ENCODE results near the gene TCP11L1. TPM values are rescaled to one million over a fixed set of nuclear protein-coding genes. Genes with fewer than 3 reads are reported as not detected.

Gene TCP11L1
- total and polyA plus RNA-seq, 2 donors (not counting 3 experiments of a cell fraction or from before 2014, with no cell fraction given) = 12.1 to 18.1 TPM

- DNase-seq (ENCODE audit: low read depth, low spot score) (no peak), FAIRE-seq (no peak)
- CTCF ChIA-PET = no interaction called here
- Histone ChIP-seq H3K9me1 (replicated peaks; ENCODE audit: control insufficient read depth, extremely low read depth, insufficient read depth, low read length) (no peaks in the 10 kb centered on the region), H3K79me2 (ENCODE audit: control insufficient read depth, insufficient read depth, low read length) (no peaks in the 10 kb centered on the region), H3K9ac (replicated peaks; ENCODE audit: extremely low read depth, insufficient read depth, low read length) (no peak overlapping the region), H3K4me3 (replicated peaks in 1 of 3; ENCODE audit: insufficient read depth in 1 of 3, low read depth in 1 of 3, low read length in 3 of 3) (no peak overlapping the region), H2AFZ (ENCODE audit: low read depth, low read length) (no peak overlapping the region), H3K4me2 (ENCODE audit: insufficient read depth, low read length) (no peak overlapping the region), H3K27me3 (ENCODE audit: control insufficient read depth in 2 of 2, insufficient read depth in 2 of 2, low read length in 2 of 2) (no peaks in the 10 kb centered on the region), H3K27ac (ENCODE audit: insufficient read depth, low read depth, low read length) (no peak overlapping the region), H4K20me1 (replicated peaks; ENCODE audit: control insufficient read depth, extremely low read depth, insufficient read depth, low read length) (no peaks in the 10 kb centered on the region), H3K4me1 (ENCODE audit: control insufficient read depth, extremely low read depth, insufficient read depth, low read length) (no peaks in the 10 kb centered on the region), H3K36me3 (ENCODE audit: control insufficient read depth in 2 of 2, extremely low read depth in 1 of 2, insufficient read depth in 2 of 2, low read length in 2 of 2) (peaks cover 8 to 9% of the 10 kb centered on the region in 2 experiments), H3K9me3 (replicated peaks; ENCODE audit: control insufficient read depth, insufficient read depth, low read length) (no peaks in the 10 kb centered on the region)
- dilution Hi-C loops (cut with MboI; ENCODE audit: extremely low pct_ligation_motif_present, low sequenced_read_pairs) = no loop called here
- no peak for TF ChIP-seq GATA2 (IDR thresholded peaks at IDR 0.05; ENCODE audit: insufficient read depth, insufficient read length, low read depth, low read length)
- TF ChIP-seq CTCF (IDR thresholded peaks at IDR 0.05; ENCODE audit: extremely low read depth in 1 of 2, insufficient read depth in 1 of 2, low read depth in 1 of 2, low read length in 2 of 2) = no peak
- no peak for TF ChIP-seq POLR2A (IDR thresholded peaks at IDR 0.05; ENCODE audit: low read depth, low read length)
- no peak for TF ChIP-seq POLR2AphosphoS5 (IDR thresholded peaks at IDR 0.05; ENCODE audit: insufficient read depth, low read depth, low read length)
- TF ChIP-seq, protein P1, sequence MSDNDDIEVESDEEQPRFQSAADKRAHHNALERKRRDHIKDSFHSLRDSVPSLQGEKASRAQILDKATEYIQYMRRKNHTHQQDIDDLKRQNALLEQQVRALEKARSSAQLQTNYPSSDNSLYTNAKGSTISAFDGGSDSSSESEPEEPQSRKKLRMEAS (IDR thresholded peaks at IDR 0.05; ENCODE audit: insufficient read depth, insufficient read length) = no peak
- no peak for TF ChIP-seq MYC (IDR thresholded peaks at IDR 0.05; ENCODE audit: low read depth, low read length)
- POLR2A ChIA-PET = no interaction called here
- intact Hi-C loops (cut with micrococcal nuclease) = no loop called here
- BruUV-seq (replicated peaks) = no TSS peak
Measured at GRCh38 chr11:33086017-33086416, 46.6 kb downstream of the TCP11L1 start.

- ChIA-PET POLR2A (no interaction called here), CTCF (interaction anchor here (0.9 to 1.1 kb wide), 3 partner anchors 8 to 252 kb away, joined by 3 to 4 read pairs (median 3); no protein-coding TSS in a partner anchor)
- peaks cover 3 to 6% of the 10 kb centered on the region in 2 experiments for H3K36me3 ChIP-seq (ENCODE audit: control insufficient read depth in 2 of 2, extremely low read depth in 1 of 2, insufficient read depth in 2 of 2, low read length in 2 of 2)
- no peak overlapping the region for H3K4me2 ChIP-seq (ENCODE audit: insufficient read depth, low read length)
- FAIRE-seq = no peak
- intact Hi-C loops (cut with micrococcal nuclease) (no loop called here), dilution Hi-C loops (cut with MboI; ENCODE audit: extremely low pct_ligation_motif_present, low sequenced_read_pairs) (no loop called here)
- H4K20me1 ChIP-seq (replicated peaks; ENCODE audit: control insufficient read depth, extremely low read depth, insufficient read depth, low read length) = no peaks in the 10 kb centered on the region
- no peaks in the 10 kb centered on the region for H3K27me3 ChIP-seq (ENCODE audit: control insufficient read depth in 2 of 2, insufficient read depth in 2 of 2, low read length in 2 of 2)
- H3K9me1 ChIP-seq (replicated peaks; ENCODE audit: control insufficient read depth, extremely low read depth, insufficient read depth, low read length) = no peaks in the 10 kb centered on the region
- H3K4me1 ChIP-seq (ENCODE audit: control insufficient read depth, extremely low read depth, insufficient read depth, low read length) = no peaks in the 10 kb centered on the region
- H3K27ac ChIP-seq (ENCODE audit: insufficient read depth, low read depth, low read length) = no peak overlapping the region
- no peaks in the 10 kb centered on the region for H3K9me3 ChIP-seq (replicated peaks; ENCODE audit: control insufficient read depth, insufficient read depth, low read length)
- TF ChIP-seq, protein P1 (IDR thresholded peaks at IDR 0.05; ENCODE audit: insufficient read depth, insufficient read length) = no peak
- TF ChIP-seq EZH2 (IDR thresholded peaks at IDR 0.05; ENCODE audit: borderline replicate concordance, low read depth, low read length, severe bottlenecking) = no peak
- no peak for TF ChIP-seq CTCF (IDR thresholded peaks at IDR 0.05; ENCODE audit: extremely low read depth in 1 of 2, insufficient read depth in 1 of 2, low read depth in 1 of 2, low read length in 2 of 2)
- no peak for TF ChIP-seq JUN (IDR thresholded peaks at IDR 0.05; ENCODE audit: borderline replicate concordance, insufficient read depth, insufficient read length, low read depth)
- TF ChIP-seq MYC (IDR thresholded peaks at IDR 0.05; ENCODE audit: low read depth, low read length) = no peak
- no peak for TF ChIP-seq GATA2 (IDR thresholded peaks at IDR 0.05; ENCODE audit: insufficient read depth, insufficient read length, low read depth, low read length)
- TF ChIP-seq POLR2AphosphoS5 (IDR thresholded peaks at IDR 0.05; ENCODE audit: insufficient read depth, low read depth, low read length) = no peak
- TF ChIP-seq POLR2A (IDR thresholded peaks at IDR 0.05; ENCODE audit: low read depth, low read length) = no peak
- no peak for TF ChIP-seq FOS (IDR thresholded peaks at IDR 0.05; ENCODE audit: borderline replicate concordance, insufficient read depth, low read length)
- no TSS peak for BruUV-seq (replicated peaks)
- H3K9ac ChIP-seq (replicated peaks; ENCODE audit: extremely low read depth, insufficient read depth, low read length) = no peak overlapping the region
- no peak for DNase-seq (ENCODE audit: low read depth, low spot score)
- H3K4me3 ChIP-seq (replicated peaks in 1 of 3; ENCODE audit: insufficient read depth in 1 of 3, low read depth in 1 of 3, low read length in 3 of 3) = no peak overlapping the region
- H3K79me2 ChIP-seq (ENCODE audit: control insufficient read depth, insufficient read depth, low read length) = no peaks in the 10 kb centered on the region
- H2AFZ ChIP-seq (ENCODE audit: low read depth, low read length) = no peak overlapping the region
Measured at GRCh38 chr11:33089776-33090175, 50.4 kb downstream of the TCP11L1 start.

Measured in endothelial cell of umbilical vein (primary cell).